GM10266 (cell line): ENCODE data around the gene OR51B5.
"Not testable (repeated sequence)": the region's sequence is repeated elsewhere in the genome, so short reads cannot be mapped to it uniquely, and the experiment has no call there.

ENCODE experiments used
- DNase-seq: peaks from one replicate; pipeline ENCODE4 v3.0.0; 2012; ENCODE audit errors: extremely low spot score
- TF ChIP-seq, protein P1 (sequence below): IDR thresholded peaks from 2 replicates; pipeline ENCODE4 v1.5.1; 2012; ENCODE audit warnings: mild to moderate bottlenecking, low read depth; ENCODE audit not compliant: control insufficient read depth, insufficient read depth; ENCODE audit errors: missing control alignments

The OR51B5 gene

GRCh38 chr11:5335170-5335569 is 8.2 kb downstream of the OR51B5 start:
- TF ChIP-seq, protein P1, sequence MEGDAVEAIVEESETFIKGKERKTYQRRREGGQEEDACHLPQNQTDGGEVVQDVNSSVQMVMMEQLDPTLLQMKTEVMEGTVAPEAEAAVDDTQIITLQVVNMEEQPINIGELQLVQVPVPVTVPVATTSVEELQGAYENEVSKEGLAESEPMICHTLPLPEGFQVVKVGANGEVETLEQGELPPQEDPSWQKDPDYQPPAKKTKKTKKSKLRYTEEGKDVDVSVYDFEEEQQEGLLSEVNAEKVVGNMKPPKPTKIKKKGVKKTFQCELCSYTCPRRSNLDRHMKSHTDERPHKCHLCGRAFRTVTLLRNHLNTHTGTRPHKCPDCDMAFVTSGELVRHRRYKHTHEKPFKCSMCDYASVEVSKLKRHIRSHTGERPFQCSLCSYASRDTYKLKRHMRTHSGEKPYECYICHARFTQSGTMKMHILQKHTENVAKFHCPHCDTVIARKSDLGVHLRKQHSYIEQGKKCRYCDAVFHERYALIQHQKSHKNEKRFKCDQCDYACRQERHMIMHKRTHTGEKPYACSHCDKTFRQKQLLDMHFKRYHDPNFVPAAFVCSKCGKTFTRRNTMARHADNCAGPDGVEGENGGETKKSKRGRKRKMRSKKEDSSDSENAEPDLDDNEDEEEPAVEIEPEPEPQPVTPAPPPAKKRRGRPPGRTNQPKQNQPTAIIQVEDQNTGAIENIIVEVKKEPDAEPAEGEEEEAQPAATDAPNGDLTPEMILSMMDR, result no peak
- no peak for DNase-seq

DNA sequence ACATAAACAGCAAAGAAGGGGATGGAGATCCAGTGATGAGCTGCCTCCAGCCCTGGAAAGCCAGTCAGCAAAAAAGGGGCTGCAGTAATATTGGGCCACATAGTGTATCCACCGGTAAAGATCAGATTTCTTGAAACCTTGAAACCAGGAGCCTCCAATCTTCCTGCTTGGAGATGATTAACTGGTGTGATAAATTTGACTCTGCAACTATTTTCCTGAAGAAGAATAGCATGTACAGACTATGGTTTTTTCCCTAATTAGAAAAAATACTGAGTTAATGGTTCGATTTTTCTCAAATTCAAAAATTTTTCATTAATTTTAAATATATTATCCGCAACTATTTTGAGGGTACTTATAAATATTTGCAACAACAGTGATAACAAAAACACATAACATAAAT is 19.1 kb downstream of the OR51B5 start, which contains the start of gene OR51B2:
TSS of gene OR51B2 (minus strand) at position 101 of the 400 bp plus-strand sequence. CDS start at position 101, 0 bp downstream.
- TF ChIP-seq, protein P1, result no peak
- no peak for DNase-seq

DNA sequence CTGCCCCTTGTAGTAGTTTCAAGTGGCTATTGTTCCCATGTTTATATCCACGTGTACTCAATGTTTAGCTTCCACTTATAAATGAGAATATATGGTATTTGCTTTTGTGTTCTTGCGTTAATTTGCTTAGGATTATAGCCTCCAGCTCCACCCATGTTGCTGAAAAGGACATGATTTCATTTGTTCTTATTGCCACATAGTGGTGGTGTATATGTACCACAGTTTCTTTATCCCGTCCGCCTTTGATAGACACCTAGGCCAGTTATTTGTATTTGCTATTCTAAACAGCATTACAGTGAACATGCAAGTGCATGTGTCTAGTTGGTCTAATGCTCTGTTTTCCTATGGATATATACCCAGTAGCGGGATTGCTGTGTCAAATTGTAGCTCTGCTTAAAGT is 26.0 kb downstream of the OR51B5 start:
- TF ChIP-seq, protein P1, result no peak
- no peak for DNase-seq

- not testable (repeated sequence) for DNase-seq
Measured at GRCh38 chr11:5313326-5314023, 29.8 kb downstream of the OR51B5 start.

GRCh38 chr11:5310423-5310822 is 32.9 kb downstream of the OR51B5 start:
- TF ChIP-seq, protein P1, result no peak

GRCh38 chr11:5307256-5308019 is 35.9 kb downstream of the OR51B5 start:
- no peak for DNase-seq
- TF ChIP-seq, protein P1, result no peak

More at GRCh38 chr11:5310423-5310822, 32.9 kb downstream of the OR51B5 start:
- no peak for DNase-seq

DNA sequence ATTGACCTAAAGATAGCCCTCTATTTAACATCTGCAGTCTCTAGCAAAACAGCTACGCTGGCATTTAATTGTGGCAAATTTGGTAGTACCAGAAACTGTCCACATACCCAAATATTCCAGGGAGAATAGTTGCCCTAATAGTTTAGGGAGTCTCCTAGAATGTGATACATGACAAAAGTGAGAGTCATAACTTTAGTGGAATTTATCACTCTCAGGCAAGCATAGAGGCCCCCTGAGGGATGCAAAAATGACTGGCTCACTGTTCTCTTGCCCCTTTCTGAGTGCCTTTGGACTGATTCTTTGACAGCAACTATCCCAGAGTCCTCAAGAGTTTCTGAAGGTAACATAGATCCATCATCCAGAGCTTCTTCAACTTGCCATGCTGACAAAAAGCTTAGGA is 39.3 kb downstream of the OR51B5 start:
- TF ChIP-seq, protein P1, result no peak
- no peak for DNase-seq
